HUES64 (cell line): ENCODE data around the gene PYROXD2.
"Not testable (repeated sequence)": the region's sequence is repeated elsewhere in the genome, so short reads cannot be mapped to it uniquely, and the experiment has no call there.

ENCODE experiments used
- H3K27ac ChIP-seq: 2 replicates; pipeline ENCODE4 v1.7.0; 2013; ENCODE audit warnings: low read depth, low read length, inconsistent platforms
- H3K27me3 ChIP-seq: 2 replicates; pipeline ENCODE4 v1.6.1; 2013; ENCODE audit warnings: mild to moderate bottlenecking, low read length; ENCODE audit not compliant: insufficient read depth
- H3K36me3 ChIP-seq: 2 replicates; pipeline ENCODE4 v1.6.1; 2013; ENCODE audit warnings: mild to moderate bottlenecking, low read length; ENCODE audit not compliant: insufficient read depth
- H3K4me1 ChIP-seq: 2 replicates; pipeline ENCODE4 v1.6.1; 2013; ENCODE audit warnings: mild to moderate bottlenecking, low read length, moderate library complexity; ENCODE audit not compliant: insufficient read depth
- H3K4me3 ChIP-seq: 2 replicates; pipeline ENCODE4 v1.5.1; 2013; ENCODE audit warnings: mild to moderate bottlenecking, low read length, moderate library complexity
- H3K9ac ChIP-seq: 2 replicates; pipeline ENCODE4 v1.6.1; 2013; ENCODE audit warnings: mild to moderate bottlenecking, low read depth, low read length
- H3K9me3 ChIP-seq: 2 replicates; pipeline ENCODE4 v1.6.1; 2013; ENCODE audit warnings: low read depth, low read length; ENCODE audit not compliant: insufficient read depth
- WGBS: fragments of 150-250, 120-280 bp; methylation state at CpG from one replicate; pipeline ENCODE4 v1.1.7; 2013; ENCODE audit warnings: missing lambda C conversion rate; 5-methylcytosine and 5-hydroxymethylcytosine counted together

The PYROXD2 gene

GRCh38 chr10:98384531-98385133 is 30.4 kb downstream of the PYROXD2 start:
- Histone ChIP-seq H3K36me3 (no peaks in the 10 kb centered on the region), H3K9ac (no peak overlapping the region), H3K4me1 (peaks cover 6% of the 10 kb centered on the region; the same call in 1 of the 2 replicates), H3K27ac (no peak overlapping the region), H3K27me3 (no peaks in the 10 kb centered on the region), H3K4me3 (no peak overlapping the region), H3K9me3 (no peaks in the 10 kb centered on the region)
- 90% methylated on average over 9 of the region's 9 CpGs for WGBS

GRCh38 chr10:98383869-98384268 is 31.1 kb downstream of the PYROXD2 start:
- H3K9me3 ChIP-seq = no peaks in the 10 kb centered on the region
- peaks cover 6% of the 10 kb centered on the region; the same call in 1 of the 2 replicates for H3K4me1 ChIP-seq
- no peaks in the 10 kb centered on the region for H3K27me3 ChIP-seq
- WGBS = 92% methylated on average over 6 of the region's 6 CpGs
- H3K9ac ChIP-seq = no peak overlapping the region
- H3K27ac ChIP-seq = no peak overlapping the region
- H3K36me3 ChIP-seq = no peaks in the 10 kb centered on the region
- no peak overlapping the region for H3K4me3 ChIP-seq

- not testable (repeated sequence) for H3K36me3 ChIP-seq, H3K9me3 ChIP-seq, H3K4me1 ChIP-seq, H3K9ac ChIP-seq, H3K27me3 ChIP-seq, H3K4me3 ChIP-seq, H3K27ac ChIP-seq
- WGBS = 96% methylated on average over 7 of the region's 7 CpGs
Measured at GRCh38 chr10:98383134-98383667, 31.8 kb downstream of the PYROXD2 start.

GRCh38 chr10:98382691-98383101 is 32.3 kb downstream of the PYROXD2 start:
- no peak overlapping the region for H3K4me3 ChIP-seq
- H3K9me3 ChIP-seq = peaks cover under 1% of the 10 kb centered on the region; the same call in 1 of the 2 replicates
- H3K36me3 ChIP-seq = no peaks in the 10 kb centered on the region
- H3K27me3 ChIP-seq = no peaks in the 10 kb centered on the region
- H3K27ac ChIP-seq = no peak overlapping the region
- peaks cover 6% of the 10 kb centered on the region; the same call in 1 of the 2 replicates for H3K4me1 ChIP-seq
- no peak overlapping the region for H3K9ac ChIP-seq
- WGBS = 92% methylated on average over 5 of the region's 5 CpGs

DNA sequence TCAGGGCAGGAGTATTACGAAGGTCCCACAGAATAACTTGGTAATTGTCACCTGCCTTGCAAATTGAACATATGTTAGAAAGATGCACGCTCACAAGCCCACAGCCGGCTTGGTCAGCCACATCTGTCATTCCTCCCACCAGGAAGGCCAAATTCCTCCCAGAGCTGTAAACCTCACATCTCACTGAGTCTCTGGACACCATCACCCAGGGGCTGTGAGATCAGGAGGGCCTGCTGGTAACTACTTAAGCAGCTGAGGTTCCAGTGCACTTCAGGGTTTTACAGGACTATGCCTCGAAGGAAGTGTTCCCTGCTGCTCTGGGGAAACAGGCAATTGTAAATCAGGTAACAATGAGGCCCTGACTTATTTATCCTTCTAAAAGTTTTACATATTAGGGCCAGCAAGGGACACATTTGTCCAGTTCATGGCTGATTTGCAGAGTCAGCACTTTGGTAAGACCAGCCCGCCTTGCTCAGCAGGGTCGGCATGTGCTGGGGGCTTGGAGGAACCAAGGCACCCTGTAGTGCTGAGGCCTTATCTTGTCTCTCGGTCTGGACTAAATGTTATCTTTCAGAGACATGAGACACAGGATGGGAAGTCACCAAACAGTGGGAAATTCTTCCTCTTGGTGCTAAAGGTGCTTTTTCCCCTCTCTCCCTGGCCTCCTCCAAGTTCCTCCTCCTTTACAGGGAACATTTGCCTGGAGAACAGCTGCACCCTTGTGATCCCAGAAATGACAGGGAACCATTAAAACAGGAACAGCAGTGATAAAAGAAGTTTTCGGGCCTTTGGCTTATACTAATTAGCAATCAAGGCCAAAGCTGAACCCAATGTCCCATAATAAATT is 34.3 kb downstream of the PYROXD2 start:
- Histone ChIP-seq H3K36me3 (no peaks in the 10 kb centered on the region), H3K27ac (no peak overlapping the region), H3K4me3 (no peak overlapping the region), H3K9me3 (peaks cover 4% of the 10 kb centered on the region; the same call in 1 of the 2 replicates), H3K27me3 (no peaks in the 10 kb centered on the region), H3K9ac (no peak overlapping the region), H3K4me1 (peaks cover 6% of the 10 kb centered on the region; the same call in 1 of the 2 replicates)
- WGBS = 80% methylated on average over 8 of the region's 8 CpGs

GRCh38 chr10:98378722-98379121 is 36.3 kb downstream of the PYROXD2 start:
- no peak overlapping the region for H3K9ac ChIP-seq
- peaks cover 17% of the 10 kb centered on the region; the same call in 1 of the 2 replicates for H3K4me1 ChIP-seq
- no peaks in the 10 kb centered on the region for H3K27me3 ChIP-seq
- 96% methylated on average over 4 of the region's 4 CpGs for WGBS
- no peak overlapping the region for H3K4me3 ChIP-seq
- peaks cover 4% of the 10 kb centered on the region; the same call in 1 of the 2 replicates for H3K9me3 ChIP-seq
- no peak overlapping the region for H3K27ac ChIP-seq
- H3K36me3 ChIP-seq = no peaks in the 10 kb centered on the region

DNA sequence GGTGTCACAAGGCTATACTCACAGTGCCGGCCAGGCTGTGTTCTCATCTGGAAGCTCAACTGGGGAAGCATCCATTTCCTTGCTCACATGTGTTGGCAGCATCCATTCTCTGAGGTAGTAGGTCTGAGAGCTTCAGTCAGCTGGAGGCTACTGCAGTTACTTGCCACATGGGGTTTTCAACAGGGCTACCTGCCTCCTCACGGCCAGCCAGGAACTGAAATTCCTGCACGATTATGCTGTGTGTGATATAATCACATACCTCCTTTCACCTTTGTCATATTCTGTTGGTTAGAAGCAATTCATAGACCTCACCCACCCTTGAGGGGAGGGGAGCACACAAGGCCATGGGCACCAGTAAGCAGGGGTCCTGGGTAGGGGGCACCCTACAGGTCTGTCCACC is 37.4 kb downstream of the PYROXD2 start:
- H3K36me3 ChIP-seq = no peaks in the 10 kb centered on the region
- H3K4me1 ChIP-seq = peaks cover 17% of the 10 kb centered on the region; the same call in 1 of the 2 replicates
- no peaks in the 10 kb centered on the region for H3K27me3 ChIP-seq
- WGBS = 99% methylated on average over 3 of the region's 3 CpGs
- H3K4me3 ChIP-seq = no peak overlapping the region
- H3K9ac ChIP-seq = no peak overlapping the region
- no peak overlapping the region for H3K27ac ChIP-seq
- peaks cover 4% of the 10 kb centered on the region; the same call in 1 of the 2 replicates for H3K9me3 ChIP-seq

GRCh38 chr10:98377001-98377400 is 38.0 kb downstream of the PYROXD2 start:
- Histone ChIP-seq H3K36me3 (no peaks in the 10 kb centered on the region), H3K4me1 (peaks cover 17% of the 10 kb centered on the region; the same call in 1 of the 2 replicates), H3K9ac (no peak overlapping the region), H3K27me3 (no peaks in the 10 kb centered on the region), H3K27ac (no peak overlapping the region), H3K4me3 (no peak overlapping the region), H3K9me3 (peaks cover 4% of the 10 kb centered on the region; the same call in 1 of the 2 replicates)
- 83% methylated on average over 2 of the region's 2 CpGs for WGBS

DNA sequence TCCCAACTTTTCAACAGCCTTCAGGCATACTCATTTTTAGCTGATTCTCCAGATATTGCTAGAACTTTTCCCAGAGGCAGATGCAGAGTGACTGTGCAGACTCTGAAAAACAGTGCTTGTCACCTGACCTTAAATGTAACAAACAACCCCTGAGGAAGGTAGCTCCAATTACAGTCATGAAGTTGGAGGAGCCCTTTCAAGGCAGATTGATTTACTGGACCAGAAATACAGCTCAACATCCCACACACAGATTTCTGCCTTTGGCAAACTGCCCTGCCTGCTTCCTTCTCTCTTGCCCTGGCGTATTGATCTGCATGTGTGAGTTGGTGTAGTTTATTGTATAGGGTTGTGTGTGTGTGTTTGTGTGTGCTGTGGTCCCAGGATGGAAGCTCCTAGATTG is 38.5 kb downstream of the PYROXD2 start:
- no peak overlapping the region for H3K9ac ChIP-seq
- peaks cover 17% of the 10 kb centered on the region; the same call in 1 of the 2 replicates for H3K4me1 ChIP-seq
- no peak overlapping the region for H3K4me3 ChIP-seq
- 100% methylated on average over 1 of the region's 1 CpG for WGBS
- no peaks in the 10 kb centered on the region for H3K36me3 ChIP-seq
- no peaks in the 10 kb centered on the region for H3K27me3 ChIP-seq
- H3K9me3 ChIP-seq = peaks cover 4% of the 10 kb centered on the region; the same call in 1 of the 2 replicates
- no peak overlapping the region for H3K27ac ChIP-seq

DNA sequence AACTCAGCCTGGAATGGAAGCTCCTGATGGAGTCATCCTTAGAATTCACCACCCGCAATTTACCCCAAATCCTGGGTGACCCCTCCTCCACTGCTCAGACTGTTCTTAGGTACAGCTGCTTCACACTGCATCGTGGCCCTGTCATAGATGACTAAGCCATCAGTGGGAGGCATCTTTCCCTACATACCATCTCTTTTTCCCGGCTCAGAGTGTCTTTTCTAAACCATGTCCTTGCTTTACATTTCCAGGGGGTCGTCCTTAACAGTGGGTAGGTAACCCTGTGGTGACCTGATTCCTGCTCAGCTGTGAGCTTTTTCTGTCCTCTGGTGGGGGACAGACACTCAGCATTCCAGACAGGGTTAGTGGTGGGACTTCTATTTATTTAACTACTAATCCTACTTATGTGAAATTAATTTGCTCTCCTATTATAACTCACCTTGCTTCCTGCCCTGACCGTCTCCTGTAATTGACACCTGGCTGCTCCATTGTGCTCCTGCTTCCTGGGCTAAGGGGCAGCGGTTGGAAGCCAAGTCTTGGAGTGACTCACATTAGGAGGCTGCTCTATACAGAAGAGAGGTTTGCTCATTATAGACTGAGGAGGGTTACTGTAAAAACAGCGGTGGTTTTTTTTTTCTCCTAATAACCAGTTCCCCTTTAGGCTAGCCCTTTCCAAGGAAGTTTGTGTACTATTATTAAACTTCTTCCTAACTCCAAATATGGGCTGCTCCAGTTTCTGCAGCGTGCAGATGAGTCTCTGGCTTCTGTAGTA is 40.6 kb downstream of the PYROXD2 start:
- peaks cover 4% of the 10 kb centered on the region; the same call in 1 of the 2 replicates for H3K9me3 ChIP-seq
- H3K4me1 ChIP-seq = peaks cover 17% of the 10 kb centered on the region; the same call in 1 of the 2 replicates
- no peak overlapping the region for H3K4me3 ChIP-seq
- H3K36me3 ChIP-seq = no peaks in the 10 kb centered on the region
- WGBS = 54% methylated on average over 7 of the region's 8 CpGs
- no peak overlapping the region for H3K27ac ChIP-seq
- no peaks in the 10 kb centered on the region for H3K27me3 ChIP-seq
- H3K9ac ChIP-seq = no peak overlapping the region
